ENCODE measurements around the gene TRIM26.

TRIM26 gene

GRCh38 chr6:30207619-30208295 lies 5.4 kb downstream of the TRIM26 start:
- DNase-seq: no peak

- DNase-seq: no peak
These were observed 6.2 kb downstream of the TRIM26 start for GRCh38 chr6:30206799-30207618.

GRCh38 chr6:30206152-30206551 lies 7.1 kb downstream of the TRIM26 start:
- no peak for DNase-seq

- DNase-seq: no peak
These were observed 9.1 kb downstream of the TRIM26 start for GRCh38 chr6:30204116-30204515.

GRCh38 chr6:30202366-30202765 lies 10.8 kb downstream of the TRIM26 start:
- DNase-seq: no peak

GRCh38 chr6:30200551-30201281 lies 12.5 kb downstream of the TRIM26 start:
- peak; percentile 34 to 39 for DNase-seq

- no peak for DNase-seq
These were observed 14.8 kb downstream of the TRIM26 start for GRCh38 chr6:30198166-30199084.

GRCh38 chr6:30196376-30196775 lies 16.8 kb downstream of the TRIM26 start:
- no peak for DNase-seq

GRCh38 chr6:30195951-30196350 lies 17.3 kb downstream of the TRIM26 start:
- no peak for DNase-seq

- no peak for DNase-seq
These were observed 18.2 kb downstream of the TRIM26 start for GRCh38 chr6:30194797-30195690.

GRCh38 chr6:30192076-30192475 lies 21.1 kb downstream of the TRIM26 start:
- DNase-seq: no peak

- DNase-seq: no peak
These were observed 24.7 kb downstream of the TRIM26 start for GRCh38 chr6:30188541-30188940.

GRCh38 chr6:30185846-30186484 lies 27.2 kb downstream of the TRIM26 start:
- no peak for DNase-seq

GRCh38 chr6:30184417-30185031 lies 28.7 kb downstream of the TRIM26 start:
- DNase-seq: peak in 1 of 2 donors; percentile 12

GRCh38 chr6:30180145-30180544 lies 33.1 kb downstream of the TRIM26 start:
- DNase-seq: no peak

GRCh38 chr6:30178837-30179236 lies 34.4 kb downstream of the TRIM26 start:
- DNase-seq: no peak

GRCh38 chr6:30175765-30176164 lies 37.4 kb downstream of the TRIM26 start:
- DNase-seq: no peak

- no peak for DNase-seq
These were observed 40.5 kb downstream of the TRIM26 start for GRCh38 chr6:30172681-30173080.

GRCh38 chr6:30171677-30172471 lies 41.3 kb downstream of the TRIM26 start:
- no peak for DNase-seq

All from inflammatory macrophage treated with lipopolysaccharide for 1 hour (primary cell).